Neural cell (in vitro differentiated cells): ENCODE measurements around the gene SIPA1L2. TPM values are rescaled to one million over a fixed set of nuclear protein-coding genes. Genes with fewer than 3 reads are reported as not detected.

Experiments
- H2AFZ ChIP-seq: fragments of 200-600, 300-800 bp; sonication (generic), shearing (Covaris generic); 2 replicates; pipeline ENCODE4 v1.6.0; 2014; ENCODE audit warnings: low read depth, mild to moderate bottlenecking, antibody characterized with exemption, low read length, moderate library complexity
- H3F3A ChIP-seq: fragments of 200-600 bp; shearing (Covaris generic); 2 replicates; pipeline ENCODE4 v1.6.1; 2016; ENCODE audit warnings: mild to moderate bottlenecking, moderate library complexity, mixed read lengths, antibody characterized with exemption, low read length; ENCODE audit not compliant: insufficient read depth, poor library complexity, severe bottlenecking
- H3K27ac ChIP-seq: fragments of 200-600, 300-800 bp; sonication (generic), shearing (Covaris generic); 2 replicates; pipeline ENCODE4 v1.5.1; 2014; ENCODE audit warnings: mild to moderate bottlenecking, low read length, moderate library complexity
- H3K27me3 ChIP-seq: fragments of 300-800, 200-600 bp; sonication (generic), shearing (Covaris generic); 2 replicates; pipeline ENCODE4 v1.6.0; 2014; ENCODE audit warnings: mild to moderate bottlenecking, low read depth, low read length, moderate library complexity; ENCODE audit not compliant: insufficient read depth
- H3K36me3 ChIP-seq: fragments of 300-800, 200-600 bp; sonication (generic), shearing (Covaris generic); 2 replicates; pipeline ENCODE4 v1.5.1; 2014; ENCODE audit warnings: mild to moderate bottlenecking, antibody characterized with exemption, low read length, moderate library complexity; ENCODE audit not compliant: insufficient read depth
- H3K4me2 ChIP-seq: fragments of 300-800, 200-600 bp; sonication (generic), shearing (Covaris generic); 2 replicates; pipeline ENCODE4 v1.6.0; 2014; ENCODE audit warnings: mild to moderate bottlenecking, low read length
- H3K4me3 ChIP-seq: fragments of 300-800, 200-600 bp; sonication (generic), shearing (Covaris generic); 2 replicates; pipeline ENCODE4 v1.5.1; 2014; ENCODE audit warnings: mild to moderate bottlenecking, low read length, moderate library complexity
- H3K79me2 ChIP-seq: fragments of 200-600 bp; shearing (Covaris generic); replicated peaks from 2 replicates; pipeline ENCODE4 v1.6.0; 2014; ENCODE audit warnings: mild to moderate bottlenecking, low read length, moderate library complexity; ENCODE audit not compliant: insufficient read depth
- H3K9ac ChIP-seq: fragments of 300-800, 200-600 bp; sonication (generic), shearing (Covaris generic); 2 replicates; pipeline ENCODE4 v1.6.1; 2016; ENCODE audit warnings: mild to moderate bottlenecking, low read length, mixed read lengths
- H3K9me2 ChIP-seq: fragments of 200-600 bp; shearing (Covaris generic); 2 replicates; pipeline ENCODE4 v1.6.1; 2016; ENCODE audit warnings: mild to moderate bottlenecking, low read length, mixed read lengths; ENCODE audit not compliant: insufficient read depth
- H3K9me3 ChIP-seq: fragments of 200-600, 300-800 bp; sonication (generic), shearing (Covaris generic); 2 replicates; pipeline ENCODE4 v1.6.1; 2016; ENCODE audit warnings: mild to moderate bottlenecking, mixed run types, low read length, moderate library complexity, mixed read lengths
- H4K20me1 ChIP-seq: fragments of 200-600 bp; shearing (Covaris generic); 2 replicates; pipeline ENCODE4 v1.6.1; 2016; ENCODE audit warnings: mild to moderate bottlenecking, mixed run types; ENCODE audit not compliant: insufficient read depth
- CTCF ChIP-seq: fragments of 450-650 bp; IDR thresholded peaks from 2 replicates; pipeline ENCODE4 v1.5.1; 2014; ENCODE audit warnings: antibody characterized with exemption, mild to moderate bottlenecking, moderate library complexity; ENCODE audit not compliant: poor library complexity, severe bottlenecking
- EP300 ChIP-seq: fragments of 450-650 bp; conservative IDR thresholded peaks from 2 replicates; pipeline ENCODE4 v1.6.1; 2014; ENCODE audit warnings: antibody characterized with exemption, mild to moderate bottlenecking, moderate library complexity; ENCODE audit not compliant: poor library complexity, severe bottlenecking
- EZH2 ChIP-seq: fragments of 200-600, 300-800 bp; shearing (Covaris generic), sonication (generic); IDR thresholded peaks from 2 replicates; pipeline ENCODE4 v1.6.1; 2014; ENCODE audit warnings: antibody characterized with exemption, low read length, borderline replicate concordance, mild to moderate bottlenecking; ENCODE audit not compliant: insufficient read depth, poor library complexity, severe bottlenecking
- MXI1 ChIP-seq: fragments of 450-650 bp; conservative IDR thresholded peaks from 2 replicates; pipeline ENCODE4 v1.6.1; 2014; ENCODE audit warnings: antibody characterized with exemption, mild to moderate bottlenecking; ENCODE audit not compliant: poor library complexity, severe bottlenecking
- POLR2AphosphoS5 ChIP-seq: IDR thresholded peaks from 2 replicates; pipeline ENCODE4 v1.6.1; 2012
- RAD21 ChIP-seq: fragments of 450-650 bp; conservative IDR thresholded peaks from 2 replicates; pipeline ENCODE4 v1.6.1; 2014; ENCODE audit warnings: antibody characterized with exemption, mild to moderate bottlenecking, moderate library complexity
- REST ChIP-seq: IDR thresholded peaks from 2 replicates; pipeline ENCODE4 v1.6.1; 2012; ENCODE audit warnings: borderline replicate concordance
- SMC3 ChIP-seq: fragments of 450-650 bp; conservative IDR thresholded peaks from 2 replicates; pipeline ENCODE4 v1.6.1; 2014; ENCODE audit warnings: antibody characterized with exemption, mild to moderate bottlenecking, moderate library complexity; ENCODE audit not compliant: poor library complexity
- TAF1 ChIP-seq: IDR thresholded peaks from 2 replicates; pipeline ENCODE4 v1.6.1; 2012; ENCODE audit warnings: low read depth
- polyA plus RNA-seq: library from polyadenylated mRNA; depleted of rRNA; stranded (reverse); fragments of >200 nt; gene quantifications from 2 replicates; pipeline ENCODE4 v1.2.3, GENCODE V29; 2014

Gene SIPA1L2
- polyA plus RNA-seq, 1 donor from 2014 or later = 5.6 TPM

- Histone ChIP-seq H3F3A (no peaks in the 10 kb centered on the region), H4K20me1 (no peaks in the 10 kb centered on the region), H3K9me3 (no peaks in the 10 kb centered on the region), H3K36me3 (no peaks in the 10 kb centered on the region), H3K27me3 (no peaks in the 10 kb centered on the region), H3K4me3 (no peak overlapping the region), H2AFZ (no peak overlapping the region), H3K79me2 (peaks cover 43% of the 10 kb centered on the region), H3K4me2 (no peak overlapping the region), H3K27ac (no peak overlapping the region), H3K9ac (no peak overlapping the region), H3K9me2 (no peaks in the 10 kb centered on the region)
- TF ChIP-seq EP300 (no peak), EZH2 (no peak), POLR2AphosphoS5 (no peak), SMC3 (no peak), CTCF (no peak), REST (no peak), TAF1 (no peak), MXI1 (no peak), RAD21 (no peak)
These were observed 40.7 kb downstream of the SIPA1L2 start for GRCh38 chr1:232589111-232589811.

- Histone ChIP-seq H3K27ac (no peak overlapping the region), H4K20me1 (no peaks in the 10 kb centered on the region), H3K9ac (no peak overlapping the region), H3K36me3 (no peaks in the 10 kb centered on the region), H3F3A (no peaks in the 10 kb centered on the region), H2AFZ (no peak overlapping the region), H3K4me3 (no peak overlapping the region), H3K9me2 (no peaks in the 10 kb centered on the region), H3K9me3 (no peaks in the 10 kb centered on the region), H3K27me3 (no peaks in the 10 kb centered on the region), H3K79me2 (peaks cover 29% of the 10 kb centered on the region), H3K4me2 (no peak overlapping the region)
- TF ChIP-seq REST (no peak), EP300 (no peak), EZH2 (no peak), TAF1 (no peak), RAD21 (no peak), POLR2AphosphoS5 (no peak), SMC3 (no peak), CTCF (no peak), MXI1 (no peak)
These were observed 42.6 kb downstream of the SIPA1L2 start for GRCh38 chr1:232587141-232588008.
